ENCODE results near the gene AHNAK. TPM values are rescaled to one million over a fixed set of nuclear protein-coding genes. Genes with fewer than 3 reads are reported as not detected.

The AHNAK gene
- polyA plus RNA-seq, 6 donors from 2014 or later, result 2.0 to 45.3 (median 15.9) TPM

GRCh38 chr11:62431171-62431901, 115.3 kb downstream of the AHNAK start:
- Mint-ChIP-seq H3K9me3 (no peaks in the 10 kb centered on the region), H3K27ac (peak overlapping the region in 2 of 6 donors; percentile 26 to 77), H3K4me3 (peak overlapping the region in 3 of 8 donors; percentile 18 to 65 (median 29)), H3K27me3 (peaks cover 0 to 8% (median 6%) of the 10 kb centered on the region in 3 donors), H3K4me1 (peaks cover 36 to 57% (median 48%) of the 10 kb centered on the region in 3 donors), H3K36me3 (no peaks in the 10 kb centered on the region)
- ATAC-seq (ENCODE audit: low read depth in 2 of 2) (no peak), DNase-seq (no peak)

DNA sequence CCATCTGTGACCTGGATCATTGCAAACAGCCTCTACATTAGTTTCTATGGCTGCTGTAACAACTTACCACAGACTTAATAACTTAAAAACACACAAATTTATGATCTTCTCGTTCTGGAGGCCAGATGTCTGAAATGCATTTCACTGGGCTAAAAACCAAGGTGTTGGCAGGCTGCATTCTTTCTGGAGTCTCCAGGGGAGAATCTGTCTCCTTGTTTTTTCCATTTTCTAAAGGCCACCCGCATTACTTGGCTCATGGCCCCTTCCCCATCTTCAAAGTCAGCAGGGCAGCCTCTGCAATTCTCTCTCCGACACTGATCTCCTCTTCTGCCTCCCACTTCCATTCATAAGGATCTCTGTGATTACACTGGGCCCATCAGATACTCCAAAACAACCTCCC, 116.2 kb downstream of the AHNAK start:
- Mint-ChIP-seq H3K36me3 (no peaks in the 10 kb centered on the region), H3K27me3 (peaks cover 0 to 8% (median 6%) of the 10 kb centered on the region in 3 donors), H3K4me1 (peaks cover 27 to 47% (median 39%) of the 10 kb centered on the region in 3 donors), H3K27ac (no peak overlapping the region), H3K4me3 (no peak overlapping the region), H3K9me3 (no peaks in the 10 kb centered on the region)
- DNase-seq (no peak), ATAC-seq (ENCODE audit: low read depth in 2 of 2) (no peak)

DNA sequence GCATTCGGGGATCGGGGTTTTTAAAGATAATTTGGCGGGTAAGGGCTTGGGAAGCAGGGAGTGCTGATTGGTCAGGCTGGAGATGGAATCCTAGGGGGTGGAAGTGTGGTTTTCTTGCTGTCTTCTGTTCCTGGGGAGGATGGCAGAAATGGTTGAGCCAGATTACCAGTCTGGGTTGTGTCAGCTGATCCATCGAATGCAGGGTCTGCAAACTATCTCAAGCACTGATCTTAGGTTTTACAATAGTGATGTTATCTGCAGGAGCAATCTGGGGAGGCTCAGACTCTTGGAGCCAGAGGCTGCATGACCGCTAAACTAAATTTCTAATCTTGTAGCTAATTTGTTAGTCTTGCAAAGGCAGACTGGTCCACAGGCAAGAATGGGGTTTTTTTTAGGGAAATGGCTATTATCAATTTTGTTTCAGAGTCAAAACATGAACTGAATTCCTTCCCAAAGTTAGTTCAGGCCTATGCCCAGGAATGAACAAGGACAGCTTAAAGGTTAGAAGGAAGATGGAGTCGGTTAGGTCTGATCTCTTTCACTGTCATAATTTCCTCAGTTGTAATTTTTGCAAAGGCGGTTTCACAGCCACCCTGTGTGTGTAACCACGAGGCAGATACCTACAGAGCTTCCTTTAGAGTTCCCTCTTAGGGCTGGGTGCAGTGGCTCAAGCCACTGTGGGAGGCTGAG, 117.6 kb downstream of the AHNAK start:
- H3K4me3 Mint-ChIP-seq, result peak overlapping the region in 1 of 8 donors; percentile 42
- no peaks in the 10 kb centered on the region for H3K36me3 Mint-ChIP-seq
- peaks cover 4 to 8% (median 6%) of the 10 kb centered on the region in 3 donors for H3K27me3 Mint-ChIP-seq
- peak overlapping the region in 2 of 6 donors; percentile 21 to 77 for H3K27ac Mint-ChIP-seq
- DNase-seq, result no peak
- H3K9me3 Mint-ChIP-seq, result no peaks in the 10 kb centered on the region
- ATAC-seq (ENCODE audit: low read depth in 2 of 2), result no peak
- H3K4me1 Mint-ChIP-seq, result peaks cover 17 to 43% (median 35%) of the 10 kb centered on the region in 3 donors

GRCh38 chr11:62427630-62428233, 118.9 kb downstream of the AHNAK start:
- Mint-ChIP-seq H3K27ac (peak overlapping the region in 1 of 6 donors; percentile 15), H3K9me3 (no peaks in the 10 kb centered on the region), H3K27me3 (peaks cover 4 to 19% (median 19%) of the 10 kb centered on the region in 3 donors), H3K4me3 (no peak overlapping the region), H3K4me1 (peaks cover 7 to 31% (median 24%) of the 10 kb centered on the region in 3 donors), H3K36me3 (no peaks in the 10 kb centered on the region)
- ATAC-seq (ENCODE audit: low read depth in 2 of 2), result no peak
- DNase-seq, result no peak

GRCh38 chr11:62423012-62423411, 123.6 kb downstream of the AHNAK start:
- ATAC-seq (ENCODE audit: low read depth in 2 of 2) (no peak), DNase-seq (no peak)
- no peak overlapping the region for H3K27ac Mint-ChIP-seq
- H3K36me3 Mint-ChIP-seq, result no peaks in the 10 kb centered on the region
- peaks cover 0 to 14% (median 8%) of the 10 kb centered on the region in 3 donors for H3K4me1 Mint-ChIP-seq
- no peaks in the 10 kb centered on the region for H3K9me3 Mint-ChIP-seq
- H3K4me3 Mint-ChIP-seq, result no peak overlapping the region
- H3K27me3 Mint-ChIP-seq, result peaks cover 7 to 18% (median 11%) of the 10 kb centered on the region in 3 donors

GRCh38 chr11:62421996-62422395, 124.6 kb downstream of the AHNAK start:
- ATAC-seq (ENCODE audit: low read depth in 2 of 2) (no peak), DNase-seq (no peak)
- H3K27ac Mint-ChIP-seq, result peak overlapping the region in 2 of 6 donors; percentile 12 to 39
- peaks cover 0 to 14% (median 8%) of the 10 kb centered on the region in 3 donors for H3K4me1 Mint-ChIP-seq
- H3K27me3 Mint-ChIP-seq, result peaks cover 10 to 18% (median 11%) of the 10 kb centered on the region in 3 donors
- H3K9me3 Mint-ChIP-seq, result no peaks in the 10 kb centered on the region
- no peak overlapping the region for H3K4me3 Mint-ChIP-seq
- H3K36me3 Mint-ChIP-seq, result no peaks in the 10 kb centered on the region

DNA sequence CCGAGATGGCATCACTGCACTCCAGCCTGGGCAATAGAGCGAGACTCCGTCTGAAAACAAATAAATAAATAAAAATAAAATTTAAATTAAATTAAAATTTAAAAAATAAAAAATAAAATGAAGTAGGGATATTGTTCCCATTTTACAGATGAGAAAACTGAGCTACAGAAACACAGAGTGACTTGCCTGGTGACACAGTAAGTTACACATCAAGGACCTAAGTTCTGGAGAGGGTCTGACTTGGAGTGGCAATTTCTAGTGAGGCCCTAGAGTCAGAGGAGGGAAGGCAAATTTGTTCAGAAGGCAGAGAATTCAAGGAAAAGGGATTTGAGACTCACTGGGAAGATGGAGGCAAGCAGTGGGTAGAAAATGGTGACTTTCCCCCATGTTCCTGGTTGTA, 125.7 kb downstream of the AHNAK start:
- DNase-seq, result no peak
- Mint-ChIP-seq H3K9me3 (no peaks in the 10 kb centered on the region), H3K27ac (no peak overlapping the region), H3K36me3 (no peaks in the 10 kb centered on the region), H3K27me3 (peaks cover 10 to 18% (median 11%) of the 10 kb centered on the region in 3 donors), H3K4me1 (peaks cover 0 to 11% (median 8%) of the 10 kb centered on the region in 3 donors), H3K4me3 (no peak overlapping the region)
- no peak for ATAC-seq (ENCODE audit: low read depth in 2 of 2)

DNA sequence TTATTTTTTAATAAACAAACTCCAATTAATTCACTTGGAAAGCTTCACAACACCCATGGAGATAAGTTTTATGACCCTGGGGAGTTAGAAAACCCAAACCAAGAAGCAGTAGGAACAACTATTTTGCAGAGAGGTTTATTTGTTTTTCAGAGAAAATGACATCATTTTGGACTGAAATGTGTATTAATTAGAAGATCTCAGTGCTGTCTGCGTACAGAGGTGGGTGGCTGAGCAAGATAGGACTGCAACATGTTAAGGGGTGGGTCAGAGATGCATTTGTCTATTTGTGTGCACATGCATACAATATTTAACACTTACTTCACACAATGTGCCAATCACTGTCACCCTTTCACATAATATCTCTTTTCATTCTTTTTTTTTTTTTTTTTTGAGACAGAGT, 126.7 kb downstream of the AHNAK start:
- ATAC-seq (ENCODE audit: low read depth in 2 of 2) (no peak), DNase-seq (no peak)
- Mint-ChIP-seq H3K27ac (peak overlapping the region in 1 of 6 donors; percentile 43), H3K4me3 (no peak overlapping the region), H3K9me3 (no peaks in the 10 kb centered on the region), H3K4me1 (peaks cover 0 to 10% (median 7%) of the 10 kb centered on the region in 3 donors), H3K36me3 (no peaks in the 10 kb centered on the region), H3K27me3 (peaks cover 10 to 18% (median 18%) of the 10 kb centered on the region in 3 donors)

GRCh38 chr11:62419314-62419929, 127.2 kb downstream of the AHNAK start:
- Mint-ChIP-seq H3K36me3 (no peaks in the 10 kb centered on the region), H3K4me3 (peak overlapping the region in 1 of 8 donors; percentile 25), H3K9me3 (no peaks in the 10 kb centered on the region), H3K27ac (peak overlapping the region in 1 of 6 donors; percentile 43), H3K27me3 (peaks cover 6 to 19% (median 18%) of the 10 kb centered on the region in 3 donors), H3K4me1 (peaks cover 0 to 5% (median 2%) of the 10 kb centered on the region in 3 donors)
- DNase-seq (no peak), ATAC-seq (ENCODE audit: low read depth in 2 of 2) (no peak)

GRCh38 chr11:62418733-62419132, 127.9 kb downstream of the AHNAK start, which contains the start of gene SCGB1A1:
TSS of gene SCGB1A1 (plus strand) at chr11:62419033. CDS start at chr11:62419096, 63 bp downstream.
- H3K4me3 Mint-ChIP-seq, result peak within 1 kb of the TSS in 1 of 8 donors; percentile 25
- no peaks in the 10 kb centered on the region for H3K4me1 Mint-ChIP-seq
- H3K9me3 Mint-ChIP-seq, result no peaks in the 10 kb centered on the region
- no peak for ATAC-seq (ENCODE audit: low read depth in 2 of 2)
- DNase-seq, result no peak
- no peaks in the 10 kb centered on the region for H3K36me3 Mint-ChIP-seq
- H3K27me3 Mint-ChIP-seq, result peaks cover 6 to 17% (median 16%) of the 10 kb centered on the region in 3 donors
- peak within 1 kb of the TSS in 1 of 6 donors; percentile 43 for H3K27ac Mint-ChIP-seq

DNA sequence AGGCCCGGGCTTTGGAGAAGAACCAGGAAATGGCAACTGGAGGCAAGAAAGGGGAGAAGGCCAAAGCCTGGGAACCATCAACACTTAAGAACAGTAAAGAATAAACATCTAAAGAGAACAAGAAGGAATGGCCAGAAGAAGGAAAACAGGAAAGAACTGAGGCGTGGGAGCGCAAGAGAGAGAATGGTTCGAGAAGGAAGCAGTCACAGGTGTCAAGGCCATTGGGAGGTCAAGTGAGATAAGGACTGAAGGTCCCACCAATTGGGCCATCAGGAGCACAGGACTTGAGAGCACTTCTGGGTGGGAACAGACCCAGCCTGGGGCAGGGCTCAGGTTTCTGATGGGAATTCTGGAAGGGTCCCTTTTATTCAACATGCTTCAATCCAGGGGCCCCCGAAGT, 128.5 kb downstream of the AHNAK start:
- Mint-ChIP-seq H3K9me3 (no peaks in the 10 kb centered on the region), H3K4me1 (no peaks in the 10 kb centered on the region), H3K36me3 (no peaks in the 10 kb centered on the region), H3K27ac (no peak overlapping the region), H3K4me3 (no peak overlapping the region), H3K27me3 (peaks cover 6 to 11% (median 10%) of the 10 kb centered on the region in 3 donors)
- DNase-seq (no peak), ATAC-seq (ENCODE audit: low read depth in 2 of 2) (no peak)

GRCh38 chr11:62416596-62416995, 130.0 kb downstream of the AHNAK start:
- Mint-ChIP-seq H3K4me1 (no peaks in the 10 kb centered on the region), H3K36me3 (no peaks in the 10 kb centered on the region), H3K27me3 (peaks cover 0 to 8% (median 6%) of the 10 kb centered on the region in 3 donors), H3K9me3 (no peaks in the 10 kb centered on the region), H3K27ac (peak overlapping the region in 1 of 6 donors; percentile 80), H3K4me3 (no peak overlapping the region)
- ATAC-seq (ENCODE audit: low read depth in 2 of 2) (no peak), DNase-seq (no peak)
